ENCODE results near the gene POLR3A. TPM values are rescaled to one million over a fixed set of nuclear protein-coding genes. Genes with fewer than 3 reads are reported as not detected.
"Not testable (repeated sequence)": the region's sequence is repeated elsewhere in the genome, so short reads cannot be mapped to it uniquely, and the experiment has no call there.

The POLR3A gene
- 18.4 and 26.3 TPM in 2 replicates for total RNA-seq

DNA sequence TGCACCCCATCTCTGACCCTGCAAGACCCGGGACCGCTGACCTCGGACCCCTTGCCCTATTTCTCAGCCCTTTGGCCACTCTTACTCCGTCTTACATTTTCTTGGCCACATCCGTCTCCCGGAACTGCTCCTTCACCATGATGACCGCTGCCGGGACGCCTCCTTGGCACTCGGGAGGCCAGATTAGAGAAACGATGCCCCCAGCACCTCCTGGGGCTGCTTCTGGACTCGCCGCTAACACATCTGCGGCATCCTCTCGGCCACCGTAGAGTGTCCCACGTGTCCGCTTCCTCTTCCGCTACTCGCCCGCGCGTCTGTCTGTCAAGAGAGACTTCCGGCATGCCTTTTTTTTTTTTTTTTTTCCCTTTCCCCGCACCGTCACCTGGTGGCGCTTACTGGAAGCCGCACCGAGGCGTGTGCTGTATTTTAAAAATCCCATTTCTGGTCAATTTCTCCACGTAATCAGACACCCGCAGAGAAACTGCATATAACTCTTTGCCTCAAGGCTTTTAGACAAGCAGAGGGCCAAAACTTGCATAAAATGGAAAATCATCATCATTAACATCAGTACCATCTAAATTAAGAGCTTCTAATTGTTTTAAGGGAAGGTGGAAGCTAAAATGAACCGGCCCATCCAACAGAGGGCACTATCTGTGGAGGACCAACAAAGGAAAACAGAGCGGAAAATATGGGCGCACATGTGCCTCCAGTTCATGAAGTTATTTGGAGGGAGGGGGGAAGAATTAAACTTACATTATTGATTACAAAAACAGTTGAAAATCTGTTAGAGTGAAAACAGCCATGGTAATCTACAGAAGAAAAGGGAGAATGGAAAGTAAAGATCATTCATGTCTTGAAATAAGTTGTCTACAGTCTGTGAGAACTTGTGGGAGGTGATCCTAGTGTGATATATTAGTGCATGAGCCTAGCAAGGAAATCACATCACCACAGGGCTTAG lies at the start of gene POLR3A:
POLR3A (minus strand) TSS at position 247 of the 958 bp plus-strand sequence; CDS start at position 139, 108 bp downstream.
- peak; percentile 96 for DNase-seq (ENCODE audit: low read depth, low spot score)

DNA sequence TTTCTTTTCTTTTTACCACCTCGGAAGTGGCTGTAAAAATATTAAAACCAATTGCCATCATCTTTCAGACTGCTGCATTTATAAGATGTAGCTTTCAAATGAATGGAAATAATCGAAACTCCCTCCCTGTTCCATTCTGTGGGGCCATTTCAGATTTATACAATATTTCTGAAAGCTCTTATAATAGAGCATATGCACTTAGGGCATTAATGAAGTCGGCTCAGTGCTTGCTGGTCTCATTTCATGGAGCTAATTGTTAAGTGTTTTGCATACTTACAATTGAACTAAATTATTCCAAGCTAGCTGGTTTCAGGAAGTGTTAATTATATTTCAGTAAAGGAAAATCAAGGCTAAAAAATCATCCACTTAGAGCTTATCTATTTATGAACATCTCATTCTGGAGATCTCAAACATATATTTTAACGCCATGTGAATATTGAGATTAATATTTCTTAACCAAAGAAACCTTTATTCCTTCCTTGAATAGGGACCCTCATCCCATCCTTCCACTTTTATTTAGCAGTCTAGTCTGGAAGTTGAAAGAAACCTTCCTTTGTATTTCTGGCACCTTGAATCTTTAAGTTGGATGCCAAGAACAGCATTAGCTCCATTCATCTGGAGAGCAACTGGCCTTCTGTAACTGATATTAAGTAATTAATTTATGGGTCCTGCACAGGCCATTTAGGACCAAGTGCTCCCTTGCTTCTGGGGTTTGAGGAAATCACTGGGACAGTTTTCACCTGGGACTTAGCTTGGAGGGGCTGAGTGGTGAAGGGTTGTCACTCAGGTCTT lies 49.4 kb upstream of the POLR3A start:
- no peak for DNase-seq (ENCODE audit: low read depth, low spot score)

DNA sequence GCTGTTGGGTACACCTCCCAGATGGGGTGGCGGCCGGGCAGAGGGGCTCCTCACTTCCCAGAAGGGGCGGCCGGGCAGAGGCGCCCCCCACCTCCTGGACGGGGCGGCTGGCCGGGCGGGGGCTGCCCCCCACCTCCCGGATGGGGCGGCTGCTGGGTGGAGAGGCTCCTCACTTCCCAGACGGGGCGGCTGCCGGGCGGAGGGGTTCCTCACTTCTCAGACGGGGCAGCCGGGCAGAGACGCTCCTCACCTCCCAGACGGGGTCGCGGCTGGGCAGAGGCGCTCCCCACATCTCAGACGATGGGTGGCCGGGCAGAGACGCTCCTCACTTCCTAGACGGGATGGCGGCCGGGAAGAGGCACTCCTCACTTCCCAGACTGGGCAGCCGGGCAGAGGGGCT lies 46.5 kb upstream of the POLR3A start:
- not testable (repeated sequence) for DNase-seq (ENCODE audit: low read depth, low spot score)

DNA sequence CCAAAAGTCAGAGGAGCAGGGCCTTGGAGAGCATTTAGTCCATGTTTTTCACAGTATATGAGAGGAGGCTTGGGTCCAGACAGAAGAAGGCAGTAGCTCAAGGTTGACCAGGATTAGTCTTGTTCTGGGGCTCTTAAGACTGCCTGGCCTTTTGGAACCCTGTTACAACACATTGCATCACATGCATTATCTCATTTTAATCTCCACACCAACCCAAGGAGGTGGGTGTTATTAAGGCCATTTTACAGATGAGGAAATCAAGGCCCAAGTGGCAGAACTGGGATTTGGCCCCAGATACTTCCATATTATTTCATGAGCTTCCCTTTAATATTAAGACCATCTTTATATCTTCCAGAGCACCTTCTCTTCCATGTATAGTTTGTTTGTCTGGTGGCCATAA lies 43.2 kb upstream of the POLR3A start:
- DNase-seq (ENCODE audit: low read depth, low spot score) = no peak

DNA sequence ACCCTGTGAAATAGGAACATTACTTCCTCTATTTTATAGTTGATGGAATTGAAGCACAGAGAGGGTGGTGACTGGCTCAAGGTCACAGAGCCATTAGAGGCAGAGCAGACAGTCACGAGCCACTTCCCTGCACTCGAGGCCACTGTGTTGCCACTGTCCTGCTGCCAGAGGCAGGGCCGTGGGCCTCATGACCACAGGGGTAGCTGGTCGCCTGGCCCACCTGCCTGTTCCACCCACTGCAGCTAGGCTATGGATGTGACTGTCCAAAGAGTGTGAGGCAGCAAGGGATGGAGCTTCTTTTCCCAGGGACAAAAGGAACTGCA lies 42.5 kb upstream of the POLR3A start:
- DNase-seq (ENCODE audit: low read depth, low spot score) = no peak

DNA sequence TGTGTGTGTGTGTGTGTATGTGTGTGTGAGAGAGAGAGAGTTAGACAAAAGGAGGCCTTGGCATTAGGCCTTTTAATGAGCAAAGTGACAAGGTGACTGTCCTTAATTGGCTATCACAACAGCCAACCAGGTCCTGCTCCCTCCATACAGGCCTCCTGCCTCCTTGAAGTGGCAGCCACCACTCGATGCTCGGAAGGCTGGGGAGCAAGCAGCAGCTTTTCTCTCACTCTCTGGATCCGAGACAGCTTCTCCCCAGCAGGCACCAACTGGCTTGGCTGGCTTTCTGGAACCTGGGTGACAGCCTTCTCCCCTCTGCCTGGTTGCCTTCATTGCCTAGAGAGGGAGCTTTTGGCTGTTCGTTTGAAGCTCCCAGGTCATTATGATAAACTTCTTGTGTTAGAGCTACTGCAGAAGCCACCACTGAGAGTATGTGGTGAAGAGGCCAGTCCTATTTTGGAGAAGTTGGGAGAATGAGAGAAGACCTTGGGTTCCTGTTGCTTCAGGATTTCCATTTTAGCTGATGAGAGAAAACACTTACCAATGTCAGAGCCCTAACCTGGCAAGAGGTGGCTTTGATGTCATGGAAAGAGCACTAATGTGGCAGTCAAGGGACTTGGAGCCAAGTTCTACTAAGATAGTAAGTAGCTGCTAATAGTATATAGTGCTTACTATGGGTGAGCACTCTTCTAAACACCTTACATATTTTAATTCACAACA lies 42.0 kb upstream of the POLR3A start:
- no peak for DNase-seq (ENCODE audit: low read depth, low spot score)

DNA sequence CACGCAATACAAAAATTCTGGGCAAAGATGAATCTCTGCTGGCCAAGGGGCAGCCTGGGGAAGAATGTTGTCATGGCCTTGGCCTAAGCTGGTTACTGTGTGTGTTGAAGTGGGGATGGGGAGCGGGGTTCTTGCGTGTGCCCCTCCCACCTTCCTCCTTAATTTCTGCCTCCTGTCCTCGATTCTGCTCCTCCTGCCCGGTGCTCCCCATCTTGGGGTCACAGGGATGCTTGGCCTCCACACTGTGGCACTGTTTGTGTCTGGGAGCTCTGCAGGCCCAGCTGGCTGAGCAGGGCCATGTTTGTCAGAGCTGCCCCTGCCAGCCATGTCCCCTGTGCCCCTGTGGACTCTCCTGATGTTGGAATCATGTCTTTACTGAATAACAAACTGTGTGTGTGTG lies 41.4 kb upstream of the POLR3A start:
- no peak for DNase-seq (ENCODE audit: low read depth, low spot score)

DNA sequence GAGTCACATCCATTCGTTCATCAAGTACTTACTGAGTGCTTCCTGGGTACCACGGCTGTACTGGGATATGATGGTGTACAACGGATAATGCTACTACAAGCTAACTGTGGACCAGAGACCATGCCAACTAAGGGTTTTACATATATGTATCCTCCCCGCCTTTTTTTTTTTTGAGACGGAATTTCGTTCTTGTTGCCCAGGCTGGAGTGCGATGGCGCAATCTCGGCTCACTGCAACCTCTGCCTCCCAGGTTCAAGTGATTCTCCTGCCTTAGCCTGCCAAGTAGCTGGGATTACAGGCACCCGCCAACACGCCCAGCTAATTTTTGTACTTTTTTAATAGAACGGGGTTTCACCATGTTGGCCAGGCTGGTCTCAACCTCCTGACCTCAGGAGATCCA lies 40.7 kb upstream of the POLR3A start:
- DNase-seq (ENCODE audit: low read depth, low spot score) = not testable (repeated sequence)

DNA sequence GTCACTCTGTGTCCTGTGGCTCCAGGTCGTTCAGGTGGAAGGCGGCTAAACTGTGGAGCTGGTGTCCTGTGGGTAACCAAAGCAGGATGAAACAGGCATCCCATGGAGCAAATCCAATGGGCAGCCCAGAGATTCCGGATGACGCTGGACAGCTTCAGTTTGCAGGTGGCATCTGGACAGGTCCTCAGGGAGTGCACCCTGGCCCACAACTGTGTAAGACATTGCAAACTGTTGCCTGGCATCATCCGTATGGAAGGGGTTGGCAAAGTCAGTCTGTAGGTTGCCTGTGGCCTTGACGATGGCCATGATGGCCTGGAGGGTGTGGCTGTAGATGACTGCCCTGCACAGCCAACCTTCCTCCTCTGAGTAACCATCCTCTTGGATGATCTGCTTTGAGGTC lies 39.8 kb upstream of the POLR3A start:
- no peak for DNase-seq (ENCODE audit: low read depth, low spot score)

DNA sequence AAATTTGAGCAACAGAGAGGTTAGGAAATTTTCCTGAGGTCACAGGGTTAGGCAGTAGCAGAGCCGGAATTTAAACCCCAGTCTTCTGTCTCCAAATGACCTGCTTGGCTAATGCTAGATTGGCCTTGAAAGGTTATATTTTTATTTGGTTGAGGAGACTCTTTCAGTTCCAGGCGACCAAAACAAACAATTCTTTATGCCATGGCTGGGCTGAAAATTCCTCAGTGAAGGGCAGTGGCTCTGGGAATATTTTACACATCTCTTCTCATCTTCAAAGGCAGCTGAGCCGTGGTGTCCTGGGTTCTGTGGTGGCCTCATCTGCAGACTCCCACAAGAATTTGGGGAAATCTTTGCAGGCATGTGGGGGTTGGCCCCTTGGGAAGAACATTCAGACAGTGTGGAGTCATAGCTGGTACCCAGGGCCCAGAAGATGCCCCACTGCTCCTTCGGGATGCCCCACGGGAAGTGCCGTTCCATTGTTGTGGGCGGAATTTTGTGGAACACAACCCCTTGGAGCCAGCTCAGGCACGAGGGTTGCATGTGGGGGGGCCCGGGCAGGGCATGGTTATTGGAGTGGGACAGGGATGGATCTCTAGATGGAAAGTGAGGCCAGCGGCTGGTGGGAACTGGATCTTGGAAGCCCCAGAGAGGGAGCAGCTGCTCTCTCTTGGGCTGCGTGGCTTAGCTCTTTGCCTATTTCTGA lies 37.6 kb upstream of the POLR3A start:
- DNase-seq (ENCODE audit: low read depth, low spot score) = no peak

DNA sequence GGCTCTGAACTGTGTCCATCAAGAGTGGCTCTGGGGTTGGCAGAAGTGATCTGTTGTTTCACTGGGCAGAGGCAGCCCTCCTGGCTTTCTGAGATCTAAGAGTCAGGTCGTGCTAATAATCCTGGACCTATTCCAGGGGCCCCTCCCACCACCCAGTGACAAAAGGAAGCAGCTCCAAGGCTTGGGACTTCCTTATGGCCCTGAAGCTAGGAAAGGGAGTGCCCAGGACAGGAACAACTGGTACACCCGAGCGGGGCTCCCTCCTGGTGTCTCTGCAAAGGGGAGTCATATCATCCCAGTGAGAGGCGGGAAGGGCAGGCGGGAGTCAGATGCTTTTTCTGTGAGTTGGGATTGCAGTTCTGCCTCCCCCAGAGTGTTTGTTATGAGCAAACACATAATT lies 36.7 kb upstream of the POLR3A start:
- no peak for DNase-seq (ENCODE audit: low read depth, low spot score)

DNA sequence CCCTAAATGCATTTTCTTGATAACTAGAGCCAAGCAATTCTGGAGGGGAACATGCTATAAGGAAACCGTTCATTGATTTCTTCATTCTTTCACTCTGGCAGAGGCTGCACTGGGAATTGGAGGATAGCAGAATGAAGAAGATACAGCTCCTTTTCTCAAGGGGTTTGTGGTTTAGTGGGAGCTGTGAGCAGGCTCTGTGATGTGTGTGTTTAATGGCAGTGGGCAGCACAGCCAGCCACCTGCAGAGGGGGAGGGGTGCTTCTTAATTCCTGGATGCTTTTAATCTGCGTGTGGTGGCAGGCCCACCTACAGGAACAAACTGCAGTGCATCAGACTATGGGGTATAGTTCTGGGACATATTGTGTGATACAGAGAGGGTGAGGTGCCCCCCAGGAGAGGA lies 36.3 kb upstream of the POLR3A start:
- no peak for DNase-seq (ENCODE audit: low read depth, low spot score)

DNA sequence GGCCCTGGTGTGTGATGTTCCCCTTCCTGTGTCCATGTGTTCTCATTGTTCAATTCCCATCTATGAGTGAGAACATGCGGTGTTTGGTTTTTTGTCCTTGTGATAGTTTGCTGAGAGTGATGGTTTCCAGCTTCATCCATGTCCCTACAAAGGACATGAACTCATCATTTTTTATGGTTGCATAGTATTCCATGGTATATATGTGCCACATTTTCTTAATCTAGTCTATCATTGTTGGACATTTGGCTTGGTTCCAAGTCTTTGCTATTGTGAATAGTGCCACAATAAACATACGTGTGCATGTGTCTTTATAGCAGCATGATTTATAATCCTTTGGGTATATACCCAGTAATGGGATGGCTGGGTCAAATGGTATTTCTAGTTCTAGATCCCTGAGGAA lies 35.6 kb upstream of the POLR3A start:
- DNase-seq (ENCODE audit: low read depth, low spot score) = not testable (repeated sequence)

DNA sequence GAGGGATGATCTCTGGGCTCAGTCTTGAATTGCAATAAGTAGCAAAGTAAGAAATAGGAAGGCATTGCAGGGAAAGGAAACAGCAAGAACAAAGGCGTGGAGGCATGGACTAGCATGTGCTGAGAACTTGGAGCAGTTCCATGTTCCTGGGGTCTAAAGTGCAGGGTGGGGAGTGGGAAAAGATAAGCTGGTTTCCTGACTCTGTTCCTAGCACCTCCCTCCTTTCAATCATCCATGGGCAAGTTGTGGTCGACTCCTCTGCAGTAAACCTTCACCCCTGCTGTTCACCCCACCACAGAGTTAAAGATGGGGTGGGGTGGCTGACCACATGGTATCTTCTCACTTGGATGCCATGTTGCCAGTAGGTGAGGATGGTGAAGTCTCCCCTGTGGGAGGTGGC lies 33.9 kb upstream of the POLR3A start:
- DNase-seq (ENCODE audit: low read depth, low spot score) = no peak

DNA sequence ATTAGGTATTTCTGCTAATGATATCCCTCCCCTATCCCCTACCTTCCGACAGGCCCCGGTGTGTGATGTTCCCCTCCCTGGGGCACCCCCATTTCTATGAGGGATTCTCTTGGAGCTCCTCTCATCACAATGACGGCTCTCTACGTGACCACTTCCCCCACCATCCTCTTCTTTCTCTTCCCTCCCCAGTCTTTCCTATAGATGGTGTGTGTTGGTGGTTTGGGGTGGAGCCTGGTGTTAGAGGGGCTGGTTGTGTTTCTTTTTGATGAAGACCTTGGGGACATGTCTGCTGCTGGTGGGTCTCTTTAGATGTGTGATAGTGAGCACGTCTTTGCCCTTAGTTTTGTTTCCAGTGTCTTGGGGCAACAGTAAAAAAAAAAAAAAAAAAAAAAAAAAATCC lies 33.0 kb upstream of the POLR3A start:
- no peak for DNase-seq (ENCODE audit: low read depth, low spot score)

DNA sequence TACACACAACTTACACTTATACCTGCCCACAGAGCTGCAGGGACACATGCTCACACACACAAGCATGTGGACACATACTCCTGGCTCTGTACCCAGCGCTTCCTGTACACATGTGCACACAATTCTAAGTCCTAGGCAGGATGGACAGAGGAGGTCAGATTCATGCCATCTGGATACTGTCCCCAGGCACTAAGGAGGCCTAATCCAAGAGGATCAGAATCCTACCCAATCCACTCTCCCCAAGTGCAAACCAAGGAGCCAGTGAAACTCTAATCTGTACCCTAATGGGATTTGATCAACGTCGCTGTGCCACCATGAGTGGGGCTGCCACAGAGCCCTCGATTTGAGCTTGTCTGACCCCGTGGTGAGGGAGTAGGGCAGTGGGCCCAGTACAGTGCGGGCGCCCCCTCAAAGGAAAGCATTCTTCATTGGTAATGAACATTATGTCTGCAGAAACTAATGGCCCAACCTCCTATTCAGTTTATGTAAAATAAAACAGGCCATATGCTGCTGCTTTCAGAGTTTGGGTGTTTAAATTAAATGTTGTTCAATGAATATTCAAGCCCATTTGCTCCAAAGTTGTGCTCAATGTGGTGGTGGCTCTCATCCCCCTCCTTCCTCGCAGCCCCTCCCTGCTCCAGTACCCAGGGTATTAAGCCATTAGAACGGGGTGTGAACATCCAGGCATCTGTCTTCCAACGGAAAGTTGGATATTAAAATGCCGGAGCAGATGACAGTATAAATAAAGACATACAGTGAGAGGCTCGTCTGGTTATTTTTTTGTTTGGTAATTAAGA lies 30.8 kb upstream of the POLR3A start:
- no peak for DNase-seq (ENCODE audit: low read depth, low spot score)

DNA sequence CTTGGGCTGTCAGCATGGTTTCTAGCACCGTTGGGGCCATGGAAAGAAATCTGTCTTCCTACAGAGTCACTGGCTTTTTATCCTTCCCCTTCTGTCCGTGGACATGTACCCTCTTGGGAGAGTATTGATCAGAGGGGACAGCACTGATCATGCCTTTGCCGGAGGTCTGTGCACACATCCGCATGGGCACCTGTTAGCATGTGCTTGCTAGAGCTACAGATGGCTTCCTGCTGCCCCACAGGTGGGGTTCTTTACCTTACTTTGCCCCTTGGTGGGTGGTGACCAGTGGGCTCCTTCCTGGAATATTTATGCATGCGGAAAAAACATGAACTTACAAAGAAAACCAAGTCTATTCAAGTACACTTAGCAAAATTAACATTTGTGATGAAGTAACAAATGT lies 29.2 kb upstream of the POLR3A start:
- DNase-seq (ENCODE audit: low read depth, low spot score) = no peak

DNA sequence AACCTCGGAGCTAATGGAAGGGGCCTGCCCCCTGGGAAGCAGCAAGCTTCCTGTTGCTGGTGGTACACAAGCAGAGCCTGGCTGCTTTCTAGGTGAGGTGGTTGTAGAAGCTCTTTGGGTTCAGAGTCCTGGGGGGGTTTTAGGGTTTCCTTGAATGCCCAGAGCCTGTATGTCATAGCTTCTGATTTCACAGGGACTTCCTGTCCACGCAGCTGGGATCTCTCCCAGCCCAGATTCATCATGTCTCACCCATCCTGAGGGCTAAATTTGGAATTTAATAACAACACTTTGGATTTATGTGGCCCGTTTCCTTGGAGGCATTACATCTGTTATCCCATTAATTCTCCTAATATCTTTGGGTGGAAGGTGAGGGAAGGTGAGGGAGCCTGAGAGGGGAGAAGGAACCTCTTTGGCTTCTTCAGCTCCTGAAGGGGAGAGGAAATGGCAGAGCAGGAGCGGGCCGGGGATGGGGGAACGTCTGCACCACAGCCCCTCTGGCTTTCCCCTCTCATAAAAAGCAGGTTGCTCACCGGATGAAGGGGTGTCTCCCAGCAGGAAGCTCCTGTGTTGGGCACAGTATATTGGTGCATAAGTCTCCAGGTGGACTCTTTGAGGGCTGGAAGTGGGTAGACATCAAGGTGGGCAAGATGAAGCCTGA lies 24.0 kb upstream of the POLR3A start:
- DNase-seq (ENCODE audit: low read depth, low spot score) = no peak

DNA sequence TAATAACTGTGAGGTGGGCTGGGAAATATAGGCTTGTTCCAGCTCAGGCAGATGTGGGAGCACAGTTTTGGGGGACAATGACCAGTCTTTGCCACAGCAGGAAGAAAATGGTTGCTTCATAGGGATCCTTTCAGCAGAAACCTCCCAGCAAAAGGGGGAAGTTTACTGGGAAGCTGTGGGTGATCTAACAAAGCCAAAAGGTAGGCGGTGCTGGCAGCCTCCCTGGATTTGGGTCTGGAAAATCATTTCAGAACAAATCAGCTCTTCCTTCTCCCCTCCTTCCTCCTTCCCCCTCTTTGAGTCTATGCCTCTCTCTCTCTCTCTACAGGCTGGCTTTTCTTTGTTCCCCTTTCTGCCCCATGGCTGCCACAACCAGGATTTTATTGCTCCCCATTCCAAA lies 20.5 kb upstream of the POLR3A start:
- DNase-seq (ENCODE audit: low read depth, low spot score) = no peak

DNA sequence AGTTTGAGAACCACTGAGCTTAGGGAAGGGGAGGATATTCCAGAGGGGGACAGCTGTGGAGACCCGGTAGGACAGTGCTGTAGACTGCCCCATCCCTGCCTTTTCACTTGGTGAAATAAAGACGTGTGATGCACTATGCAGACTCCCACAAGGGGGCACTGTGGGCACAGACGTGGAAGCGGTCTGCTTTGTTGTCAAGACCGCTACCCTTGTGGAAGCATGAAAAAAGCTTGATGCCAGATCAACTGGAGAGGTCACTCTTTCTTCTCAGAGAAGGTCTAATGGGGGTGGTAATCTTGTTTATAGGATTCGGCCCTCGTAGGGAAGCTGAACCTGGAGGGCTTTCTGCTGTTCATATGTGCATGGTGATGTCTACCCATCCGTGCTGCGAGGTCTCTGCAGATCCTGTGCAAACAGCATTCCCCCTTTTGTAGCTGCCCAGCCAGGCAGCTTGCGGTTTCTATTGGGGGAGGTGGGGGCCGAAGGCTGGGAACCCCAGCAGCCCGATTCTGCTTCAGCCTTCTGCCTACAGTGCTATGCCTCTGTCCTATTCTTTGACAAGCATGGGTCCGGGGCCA lies 18.1 kb upstream of the POLR3A start:
- DNase-seq (ENCODE audit: low read depth, low spot score) = peak; percentile 53
